ENCODE results near the gene GNAL.
"Not testable (repeated sequence)": the region's sequence is repeated elsewhere in the genome, so short reads cannot be mapped to it uniquely, and the experiment has no call there.

GNAL gene

DNA sequence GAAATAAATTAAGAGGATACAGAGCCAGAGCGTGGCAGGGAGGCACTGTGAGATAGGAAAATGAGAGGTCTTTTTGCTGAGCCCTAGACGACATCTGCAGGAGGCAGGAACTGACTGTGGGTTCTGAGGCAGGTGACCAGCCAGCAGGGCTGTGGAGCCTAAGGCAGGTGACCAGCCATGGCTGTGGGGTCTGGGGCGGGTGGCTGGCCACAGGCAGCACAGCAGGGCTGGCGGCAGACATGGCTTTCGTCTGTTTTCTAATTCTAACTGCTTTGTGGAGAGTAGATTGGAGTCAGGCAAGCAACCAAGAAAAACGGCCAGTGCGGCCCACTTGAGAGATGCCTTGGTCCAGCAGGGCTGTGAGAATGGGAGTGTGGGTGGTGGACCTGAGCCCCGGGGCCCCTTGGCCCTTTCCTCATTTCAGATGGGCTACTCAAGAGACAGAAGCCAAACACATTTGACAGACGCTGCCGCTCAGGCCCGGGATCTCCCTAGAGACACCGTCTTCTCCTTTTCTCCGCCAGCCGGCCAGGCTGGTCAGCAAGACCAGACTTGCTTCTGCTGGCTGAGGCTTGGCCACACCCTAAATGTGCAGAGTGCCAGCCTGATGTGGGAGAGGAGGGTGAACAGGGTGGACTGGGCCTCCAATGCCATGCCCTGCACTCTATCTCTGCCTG, 19.7 kb upstream of the GNAL start:
- no peak for DNase-seq (ENCODE audit: low read depth)

- DNase-seq (ENCODE audit: low read depth): no peak
Observed at GRCh38 chr18:11669948-11670275, 19.2 kb upstream of the GNAL start.

GRCh38 chr18:11671156-11671555, 17.9 kb upstream of the GNAL start:
- DNase-seq (ENCODE audit: low read depth): no peak

GRCh38 chr18:11672198-11672597, 16.9 kb upstream of the GNAL start:
- DNase-seq (ENCODE audit: low read depth): no peak

DNA sequence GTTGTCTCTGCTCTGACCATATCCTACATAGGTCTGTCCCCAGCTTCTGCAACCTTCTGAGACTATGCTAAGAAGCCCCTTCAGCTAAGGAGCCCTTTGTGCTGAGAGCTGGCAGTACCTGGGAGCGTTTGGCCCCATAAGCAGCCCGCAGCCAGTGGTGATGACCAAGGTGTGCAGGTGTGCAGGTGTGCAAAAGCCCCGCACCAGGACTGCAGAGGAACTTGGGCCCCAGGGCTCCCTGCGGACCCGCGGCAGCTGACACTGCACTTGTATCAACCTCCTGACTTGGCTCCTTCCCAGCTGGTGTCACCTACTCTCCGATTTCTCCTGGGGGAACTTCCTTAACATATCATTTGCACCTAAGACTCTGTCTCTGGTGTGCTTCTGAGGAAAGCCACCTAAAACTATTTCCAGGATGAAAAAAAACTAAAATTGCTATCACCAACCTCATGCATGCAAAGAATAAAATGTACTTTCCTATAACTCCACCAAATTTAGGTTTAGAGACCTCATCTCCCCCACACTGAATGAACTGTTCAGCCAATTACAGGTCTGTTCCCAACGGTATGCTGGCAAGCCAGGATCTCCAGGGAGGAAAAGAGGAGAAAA, 16.1 kb upstream of the GNAL start:
- DNase-seq (ENCODE audit: low read depth): no peak

- DNase-seq (ENCODE audit: low read depth): no peak
Observed at GRCh38 chr18:11673560-11673959, 15.5 kb upstream of the GNAL start.

- DNase-seq (ENCODE audit: low read depth): no peak
Observed at GRCh38 chr18:11674119-11674518, 14.9 kb upstream of the GNAL start.

DNA sequence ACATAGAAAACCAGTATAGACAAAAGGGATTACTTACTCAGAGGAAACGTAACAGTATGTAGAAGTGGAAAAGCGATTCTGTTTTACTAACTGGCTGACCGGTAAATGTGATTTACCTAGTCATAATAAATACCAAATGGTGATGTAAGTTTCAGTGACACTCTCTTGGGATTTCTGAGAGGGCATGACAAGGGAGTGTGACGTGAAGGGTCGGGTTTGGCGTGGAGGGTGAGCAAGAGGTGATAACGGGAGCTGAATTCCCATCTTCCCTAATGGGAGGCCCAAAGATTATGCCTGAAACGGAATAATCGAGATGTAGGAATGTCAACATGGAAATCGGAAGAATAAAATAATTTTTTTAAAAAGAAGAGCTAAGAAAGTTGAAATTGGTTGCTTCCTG, 12.7 kb upstream of the GNAL start:
- no peak for DNase-seq (ENCODE audit: low read depth)

DNA sequence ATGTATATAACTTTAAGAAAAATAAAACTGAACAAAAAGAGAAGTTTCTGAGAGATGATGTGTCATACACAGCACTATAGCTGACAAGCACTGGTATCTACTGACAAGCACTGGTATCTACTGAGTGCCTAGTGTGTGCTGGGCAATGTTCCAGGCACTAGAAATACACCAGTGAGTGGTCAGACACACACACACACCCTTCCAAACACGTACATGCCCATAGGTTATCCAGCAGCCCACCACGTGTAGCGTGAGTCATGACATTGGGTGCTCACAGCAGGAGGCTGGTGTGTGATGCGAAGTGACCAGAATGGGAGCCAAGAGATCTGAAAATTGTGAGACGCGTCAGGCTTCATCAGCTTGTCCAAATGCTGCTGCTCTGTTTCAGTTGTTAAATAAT, 12.2 kb upstream of the GNAL start:
- DNase-seq (ENCODE audit: low read depth): no peak

GRCh38 chr18:11678211-11678610, 10.9 kb upstream of the GNAL start:
- DNase-seq (ENCODE audit: low read depth): no peak

GRCh38 chr18:11689669-11690565, 853 bp downstream of the GNAL start:
- DNase-seq (ENCODE audit: low read depth): no peak

DNA sequence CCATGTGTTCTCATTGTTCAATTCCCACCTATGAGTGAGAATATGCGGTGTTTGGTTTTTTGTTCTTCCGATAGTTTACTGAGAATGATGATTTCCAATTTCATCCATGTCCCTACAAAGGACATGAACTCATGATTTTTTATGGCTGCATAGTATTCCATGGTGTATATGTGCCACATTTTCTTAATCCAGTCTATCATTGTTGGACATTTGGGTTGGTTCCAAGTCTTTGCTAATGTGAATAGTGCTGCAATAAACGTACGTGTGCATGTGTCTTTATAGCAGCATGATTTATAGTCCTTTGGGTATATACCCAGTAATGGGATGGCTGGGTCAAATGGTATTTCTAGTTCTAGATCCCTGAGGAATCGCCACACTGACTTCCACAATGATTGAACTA, 1.6 kb downstream of the GNAL start:
- not testable (repeated sequence) for DNase-seq (ENCODE audit: low read depth)

DNA sequence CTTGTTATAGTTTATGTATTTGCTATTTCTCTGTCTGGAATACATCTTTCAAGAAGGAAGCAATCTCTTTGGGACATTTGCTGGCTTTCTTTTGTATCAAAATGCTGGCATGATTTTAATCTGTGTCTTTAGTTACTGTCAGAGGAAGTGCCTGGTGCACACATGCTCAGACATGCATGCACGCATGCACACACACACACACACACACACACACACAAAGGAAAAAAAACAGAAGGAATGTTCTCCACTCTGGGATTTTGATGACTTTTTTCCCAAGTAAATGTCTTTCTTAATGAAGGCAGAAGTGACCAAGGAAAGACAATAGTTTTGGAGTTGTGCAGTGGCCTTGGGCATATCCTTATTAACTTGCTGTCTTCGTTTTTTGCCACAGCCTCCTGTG, 6.7 kb downstream of the GNAL start:
- DNase-seq (ENCODE audit: low read depth): no peak

GRCh38 chr18:11696451-11696850, 7.4 kb downstream of the GNAL start:
- DNase-seq (ENCODE audit: low read depth): no peak

DNA sequence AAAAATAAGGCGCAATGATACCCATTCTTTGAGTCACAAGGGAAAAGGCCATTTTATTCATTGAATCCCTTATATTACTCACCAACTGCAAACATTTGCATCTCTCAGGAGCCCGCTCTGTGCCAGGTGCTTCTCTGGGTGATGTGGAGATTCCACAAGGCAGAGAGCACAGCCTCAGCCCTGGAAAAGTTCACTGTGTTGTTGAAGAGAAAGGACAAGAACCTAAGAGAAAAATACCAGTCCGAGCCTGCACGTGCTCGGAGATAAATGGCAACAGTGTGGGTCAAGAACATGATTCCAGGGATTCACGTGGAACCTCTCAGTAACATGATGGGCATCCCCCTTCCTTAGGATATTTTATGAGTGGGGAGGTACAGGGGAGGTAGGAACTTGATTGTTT, 11.8 kb downstream of the GNAL start:
- no peak for DNase-seq (ENCODE audit: low read depth)

- no peak for DNase-seq (ENCODE audit: low read depth)
Observed at GRCh38 chr18:11710578-11710977, 21.5 kb downstream of the GNAL start.

- DNase-seq (ENCODE audit: low read depth): no peak
Observed at GRCh38 chr18:11713756-11714155, 24.7 kb downstream of the GNAL start.

- DNase-seq (ENCODE audit: low read depth): no peak
Observed at GRCh38 chr18:11714244-11714918, 25.3 kb downstream of the GNAL start.

GRCh38 chr18:11716767-11717315, 27.8 kb downstream of the GNAL start:
- DNase-seq (ENCODE audit: low read depth): not testable (repeated sequence)

GRCh38 chr18:11719050-11719449, 30.0 kb downstream of the GNAL start:
- DNase-seq (ENCODE audit: low read depth): no peak

- DNase-seq (ENCODE audit: low read depth): no peak
Observed at GRCh38 chr18:11719621-11720020, 30.6 kb downstream of the GNAL start.

DNA sequence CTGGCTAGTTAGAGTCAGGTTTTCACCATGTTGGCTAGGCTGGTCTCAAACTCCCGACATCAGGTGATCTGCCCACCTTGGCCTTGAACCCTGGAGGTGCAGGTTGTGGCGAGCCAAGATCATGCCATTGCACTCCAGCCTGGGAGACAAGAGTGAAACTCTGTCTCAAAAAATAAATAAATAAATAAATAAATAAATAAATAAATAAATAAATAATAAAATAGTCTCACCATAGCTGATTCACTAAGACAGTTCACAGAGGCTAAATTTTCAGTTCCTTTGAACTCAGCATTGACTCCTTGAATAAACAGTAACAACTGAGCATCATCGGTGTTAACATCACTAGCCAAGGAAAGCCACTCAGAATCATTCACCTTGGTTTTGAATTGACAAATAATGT, 32.7 kb downstream of the GNAL start:
- DNase-seq (ENCODE audit: low read depth): no peak

Measured in stimulated activated CD4-positive, alpha-beta T cell treated with anti-CD3 and anti-CD28 coated beads, Interleukin-2, amount 100 ng/mL, for 4 hours (primary cell).